CD14-positive monocyte (primary cell): ENCODE measurements around the gene HOXB4. TPM values are rescaled to one million over a fixed set of nuclear protein-coding genes. Genes with fewer than 3 reads are reported as not detected.

Experiments
- DNase-seq, 3 donors: peaks; one replicate each; pipeline ENCODE4 v3.0.0-alpha.2; 2011 to 2022
- H2AFZ ChIP-seq: 2 replicates; pipeline ENCODE4 v1.6.0; 2012; ENCODE audit warnings: mild to moderate bottlenecking, low read depth, low read length, inconsistent platforms; ENCODE audit not compliant: insufficient read depth, poor library complexity, severe bottlenecking
- H3K27ac ChIP-seq, 2 donors: 1 replicate in 1 of 2; 2 replicates in 1 of 2; pipeline ENCODE4 v1.5.1; 2012 to 2013; ENCODE audit warnings: low read length in 2 of 2, control low read depth in 1 of 2, inconsistent platforms in 1 of 2, low read depth in 1 of 2, mild to moderate bottlenecking in 1 of 2
- H3K27me3 ChIP-seq, 2 donors: one replicate each; pipeline versions ENCODE4 v1.6.0 to v1.6.1; 2011 to 2013; ENCODE audit warnings: low read length in 2 of 2; ENCODE audit not compliant: control insufficient read depth in 2 of 2, insufficient read depth in 2 of 2
- H3K36me3 ChIP-seq, 2 donors: replicated peaks in 1 of 2; 1 replicate in 1 of 2; 2 replicates in 1 of 2; pipeline versions ENCODE4 v1.5.1 to v1.6.1; 2012 to 2013; ENCODE audit warnings: low read length in 2 of 2, control low read depth in 1 of 2, inconsistent platforms in 1 of 2, mild to moderate bottlenecking in 1 of 2; ENCODE audit not compliant: insufficient read depth in 2 of 2, control insufficient read depth in 1 of 2
- H3K4me1 ChIP-seq, 2 donors: 1 replicate in 1 of 2; 2 replicates in 1 of 2; pipeline versions ENCODE4 v1.5.1 to v1.6.1; 2012 to 2013; ENCODE audit warnings: low read length in 2 of 2, control low read depth in 1 of 2, inconsistent platforms in 1 of 2, mild to moderate bottlenecking in 1 of 2, moderate library complexity in 1 of 2; ENCODE audit not compliant: insufficient read depth in 2 of 2, control insufficient read depth in 1 of 2
- H3K4me2 ChIP-seq: replicated peaks from 2 replicates; pipeline ENCODE3; 2012; ENCODE audit warnings: low read length, moderate library complexity, mild to moderate bottlenecking; ENCODE audit not compliant: poor library complexity, severe bottlenecking; ENCODE audit errors: extremely low read depth
- H3K4me3 ChIP-seq, 3 experiments: fragments of 200-600 bp in 1 of 3; sonication (generic) in 1 of 3; replicated peaks in 1 of 3; 1 replicate in 2 of 3; 2 replicates in 1 of 3; pipeline ENCODE4 v1.5.1; 2011 to 2013; ENCODE audit warnings: low read length in 3 of 3, mild to moderate bottlenecking in 3 of 3, control low read depth in 2 of 3, low read depth in 2 of 3, inconsistent platforms in 1 of 3, moderate library complexity in 1 of 3
- H3K79me2 ChIP-seq: 2 replicates; pipeline ENCODE4 v1.6.0; 2012; ENCODE audit warnings: mild to moderate bottlenecking, control low read depth, inconsistent platforms, low read length, moderate library complexity; ENCODE audit not compliant: insufficient read depth
- H3K9ac ChIP-seq: 2 replicates; pipeline ENCODE4 v1.6.0; 2017; ENCODE audit warnings: low read length, mild to moderate bottlenecking; ENCODE audit not compliant: insufficient read depth, poor library complexity, severe bottlenecking
- H3K9me3 ChIP-seq, 2 donors: replicated peaks in 1 of 2; 1 replicate in 1 of 2; 2 replicates in 1 of 2; pipeline versions ENCODE4 v1.5.1 to v1.6.1; 2012 to 2013; ENCODE audit warnings: low read length in 2 of 2, control low read depth in 1 of 2; ENCODE audit not compliant: control insufficient read depth in 1 of 2, insufficient read depth in 1 of 2
- H4K20me1 ChIP-seq: 2 replicates; pipeline ENCODE4 v1.6.0; 2012; ENCODE audit warnings: mild to moderate bottlenecking, low read length, control low read depth, moderate library complexity; ENCODE audit not compliant: insufficient read depth
- H3K27ac Mint-ChIP-seq, 7 donors: one replicate each; pipeline ENCODE4 v1.8.0; 2020; ENCODE audit warnings: mild to moderate bottlenecking in 7 of 7, mixed read lengths in 7 of 7, moderate library complexity in 6 of 7, inconsistent platforms in 2 of 7
- H3K27me3 Mint-ChIP-seq, 3 donors: one replicate each; pipeline ENCODE4 v1.8.0; 2021 to 2022; ENCODE audit warnings: low read depth in 3 of 3, mild to moderate bottlenecking in 3 of 3, mixed read lengths in 3 of 3, moderate library complexity in 3 of 3, inconsistent platforms in 1 of 3
- H3K36me3 Mint-ChIP-seq, 2 donors: one replicate each; pipeline ENCODE4 v1.8.0; 2020; ENCODE audit warnings: mixed read lengths in 2 of 2, inconsistent platforms in 1 of 2, mild to moderate bottlenecking in 1 of 2
- H3K4me1 Mint-ChIP-seq: one replicate; pipeline ENCODE4 v1.8.0; 2020; ENCODE audit warnings: mild to moderate bottlenecking, mixed read lengths
- H3K4me3 Mint-ChIP-seq, 2 donors: one replicate each; pipeline ENCODE4 v1.8.0; 2020; ENCODE audit warnings: mild to moderate bottlenecking in 2 of 2, mixed read lengths in 2 of 2, moderate library complexity in 1 of 2
- H3K9me3 Mint-ChIP-seq, 7 donors: one replicate each; pipeline ENCODE4 v1.8.0; 2020 to 2022; ENCODE audit warnings: mixed read lengths in 7 of 7, mild to moderate bottlenecking in 6 of 7, moderate library complexity in 6 of 7, inconsistent platforms in 2 of 7
- WGBS: methylation state at CpG from one replicate; pipeline ENCODE4 v1.1.5; 2013; ENCODE audit warnings: missing lambda C conversion rate; ENCODE audit not compliant: insufficient coverage; 5-methylcytosine and 5-hydroxymethylcytosine counted together
- intact Hi-C, 2 donors: fragments of 100-400 bp; cut with micrococcal nuclease; formaldehyde crosslinking; loops; one replicate each; pipeline versions ENCODE4 v1.15.0 to v1.15.1; 2023
- polyA plus RNA-seq, 3 donors: library from polyadenylated mRNA; depleted of rRNA in 1 of 3; unstranded in 2 of 3; stranded (reverse) in 1 of 3; fragments of 300-500 nt in 2 of 3; fragments of >200 nt in 1 of 3; fragmentation: Illumina TruSeq in 2 of 3; gene quantifications; 1 replicate in 2 of 3; 2 replicates in 1 of 3; pipeline ENCODE4 v1.2.3, GENCODE V29; 2012 to 2021
- TF ChIP-seq, protein P1 (sequence below): fragments of 200-600 bp; IDR thresholded peaks from one replicate; pipeline ENCODE4 v1.8.0; 2022; ENCODE audit warnings: antibody characterized with exemption, mild to moderate bottlenecking

Gene HOXB4
- polyA plus RNA-seq, 3 donors = 0.16 TPM; not detected in 2

DNA sequence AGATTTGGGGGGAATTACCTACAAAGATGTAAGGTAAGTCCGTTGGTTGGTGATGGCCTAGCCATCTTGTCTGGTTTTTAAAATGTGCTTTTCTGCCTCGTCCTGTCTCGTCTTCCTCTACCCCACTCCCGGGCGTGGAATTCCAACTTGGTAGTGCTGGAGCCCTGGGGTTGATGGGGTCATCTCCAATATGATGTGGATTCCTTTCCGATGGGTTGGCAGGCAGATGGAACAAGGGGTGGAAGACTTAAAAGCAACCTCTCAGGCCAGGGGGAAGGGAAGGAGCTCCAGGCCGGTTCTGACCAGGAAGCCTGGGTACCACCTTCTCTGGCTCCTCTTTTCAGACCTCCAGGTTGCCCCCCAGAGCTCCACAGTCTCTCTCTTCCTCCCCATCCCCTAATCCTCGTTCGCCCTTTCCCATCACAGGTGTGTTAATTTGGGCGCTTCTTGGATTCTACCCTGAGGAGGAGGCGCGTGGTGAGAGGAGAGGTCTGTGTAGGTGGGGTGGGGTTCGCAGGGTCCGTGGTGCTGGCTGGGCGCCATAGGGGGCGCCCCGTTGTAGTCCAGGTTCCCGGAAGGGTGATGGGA, 28.1 kb downstream of the HOXB4 start:
- H3K9me3 ChIP-seq = no peaks in the 10 kb centered on the region
- no peak overlapping the region for H3K4me2 ChIP-seq
- no peak overlapping the region for H3K9ac ChIP-seq
- no peak overlapping the region for H3K27ac ChIP-seq
- WGBS = 97% methylated on average over 7 of the region's 18 CpGs
- no peaks in the 10 kb centered on the region for H3K79me2 ChIP-seq
- peaks cover 57 to 58% (median 58%) of the 10 kb centered on the region in 3 donors for H3K27me3 Mint-ChIP-seq
- H3K4me1 ChIP-seq = peaks cover 12 to 17% of the 10 kb centered on the region in 2 donors
- H3K4me1 Mint-ChIP-seq = peaks cover 30% of the 10 kb centered on the region
- H3K4me3 Mint-ChIP-seq = no peak overlapping the region
- H3K27ac Mint-ChIP-seq = no peak overlapping the region
- no peak overlapping the region for H3K4me3 ChIP-seq
- H4K20me1 ChIP-seq = no peaks in the 10 kb centered on the region
- TF ChIP-seq, protein P1, sequence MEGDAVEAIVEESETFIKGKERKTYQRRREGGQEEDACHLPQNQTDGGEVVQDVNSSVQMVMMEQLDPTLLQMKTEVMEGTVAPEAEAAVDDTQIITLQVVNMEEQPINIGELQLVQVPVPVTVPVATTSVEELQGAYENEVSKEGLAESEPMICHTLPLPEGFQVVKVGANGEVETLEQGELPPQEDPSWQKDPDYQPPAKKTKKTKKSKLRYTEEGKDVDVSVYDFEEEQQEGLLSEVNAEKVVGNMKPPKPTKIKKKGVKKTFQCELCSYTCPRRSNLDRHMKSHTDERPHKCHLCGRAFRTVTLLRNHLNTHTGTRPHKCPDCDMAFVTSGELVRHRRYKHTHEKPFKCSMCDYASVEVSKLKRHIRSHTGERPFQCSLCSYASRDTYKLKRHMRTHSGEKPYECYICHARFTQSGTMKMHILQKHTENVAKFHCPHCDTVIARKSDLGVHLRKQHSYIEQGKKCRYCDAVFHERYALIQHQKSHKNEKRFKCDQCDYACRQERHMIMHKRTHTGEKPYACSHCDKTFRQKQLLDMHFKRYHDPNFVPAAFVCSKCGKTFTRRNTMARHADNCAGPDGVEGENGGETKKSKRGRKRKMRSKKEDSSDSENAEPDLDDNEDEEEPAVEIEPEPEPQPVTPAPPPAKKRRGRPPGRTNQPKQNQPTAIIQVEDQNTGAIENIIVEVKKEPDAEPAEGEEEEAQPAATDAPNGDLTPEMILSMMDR = no peak
- DNase-seq = no peak
- peaks cover 19 to 49% of the 10 kb centered on the region in 2 donors for H3K27me3 ChIP-seq
- H3K36me3 Mint-ChIP-seq = peaks cover 2 to 4% of the 10 kb centered on the region in 2 donors
- H3K9me3 Mint-ChIP-seq = peaks cover 0 to 5% (median 0%) of the 10 kb centered on the region in 7 donors
- intact Hi-C loops = no loop called here
- H3K36me3 ChIP-seq = no peaks in the 10 kb centered on the region
- no peak overlapping the region for H2AFZ ChIP-seq

DNA sequence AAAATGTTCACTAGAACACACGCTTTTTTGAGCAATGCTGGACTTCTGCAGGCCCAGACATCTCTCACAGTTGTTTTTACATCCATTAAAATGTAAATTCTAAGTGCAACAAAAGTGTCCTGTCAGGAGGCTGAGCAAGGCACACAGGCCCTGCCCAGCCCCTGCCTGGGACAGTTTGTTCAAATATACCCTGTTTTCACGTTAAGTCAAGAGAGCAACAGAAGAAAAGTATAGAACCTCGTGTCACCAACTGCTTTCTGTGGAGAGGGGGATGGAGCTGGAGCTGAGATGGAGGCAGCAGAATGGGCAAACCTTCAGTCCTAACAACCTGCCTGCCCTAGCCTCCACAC, 28.9 kb downstream of the HOXB4 start:
- intact Hi-C loops = no loop called here
- H3K9me3 Mint-ChIP-seq = peaks cover 0 to 6% (median 4%) of the 10 kb centered on the region in 7 donors
- Histone ChIP-seq H3K36me3 (no peaks in the 10 kb centered on the region), H3K4me1 (peaks cover 18 to 25% of the 10 kb centered on the region in 2 donors), H3K27ac (no peak overlapping the region), H3K4me2 (no peak overlapping the region), H3K79me2 (no peaks in the 10 kb centered on the region), H3K9me3 (no peaks in the 10 kb centered on the region), H2AFZ (no peak overlapping the region), H3K27me3 (peaks cover 19 to 49% of the 10 kb centered on the region in 2 donors), H3K9ac (no peak overlapping the region), H4K20me1 (no peaks in the 10 kb centered on the region), H3K4me3 (no peak overlapping the region)
- H3K4me3 Mint-ChIP-seq = no peak overlapping the region
- peaks cover 0 to 5% of the 10 kb centered on the region in 2 donors for H3K36me3 Mint-ChIP-seq
- TF ChIP-seq, protein P1 = no peak
- peaks cover 33% of the 10 kb centered on the region for H3K4me1 Mint-ChIP-seq
- no peak for DNase-seq
- 67% methylated on average over 1 of the region's 3 CpGs for WGBS
- H3K27me3 Mint-ChIP-seq = peaks cover 57 to 61% (median 58%) of the 10 kb centered on the region in 3 donors
- H3K27ac Mint-ChIP-seq = no peak overlapping the region
